Measurements from ENCODE around the gene COQ2.
"Not testable (repeated sequence)": the region's sequence is repeated elsewhere in the genome, so short reads cannot be mapped to it uniquely, and the experiment has no call there.

Gene COQ2, protein sequence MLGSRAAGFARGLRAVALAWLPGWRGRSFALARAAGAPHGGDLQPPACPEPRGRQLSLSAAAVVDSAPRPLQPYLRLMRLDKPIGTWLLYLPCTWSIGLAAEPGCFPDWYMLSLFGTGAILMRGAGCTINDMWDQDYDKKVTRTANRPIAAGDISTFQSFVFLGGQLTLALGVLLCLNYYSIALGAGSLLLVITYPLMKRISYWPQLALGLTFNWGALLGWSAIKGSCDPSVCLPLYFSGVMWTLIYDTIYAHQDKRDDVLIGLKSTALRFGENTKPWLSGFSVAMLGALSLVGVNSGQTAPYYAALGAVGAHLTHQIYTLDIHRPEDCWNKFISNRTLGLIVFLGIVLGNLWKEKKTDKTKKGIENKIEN

DNA sequence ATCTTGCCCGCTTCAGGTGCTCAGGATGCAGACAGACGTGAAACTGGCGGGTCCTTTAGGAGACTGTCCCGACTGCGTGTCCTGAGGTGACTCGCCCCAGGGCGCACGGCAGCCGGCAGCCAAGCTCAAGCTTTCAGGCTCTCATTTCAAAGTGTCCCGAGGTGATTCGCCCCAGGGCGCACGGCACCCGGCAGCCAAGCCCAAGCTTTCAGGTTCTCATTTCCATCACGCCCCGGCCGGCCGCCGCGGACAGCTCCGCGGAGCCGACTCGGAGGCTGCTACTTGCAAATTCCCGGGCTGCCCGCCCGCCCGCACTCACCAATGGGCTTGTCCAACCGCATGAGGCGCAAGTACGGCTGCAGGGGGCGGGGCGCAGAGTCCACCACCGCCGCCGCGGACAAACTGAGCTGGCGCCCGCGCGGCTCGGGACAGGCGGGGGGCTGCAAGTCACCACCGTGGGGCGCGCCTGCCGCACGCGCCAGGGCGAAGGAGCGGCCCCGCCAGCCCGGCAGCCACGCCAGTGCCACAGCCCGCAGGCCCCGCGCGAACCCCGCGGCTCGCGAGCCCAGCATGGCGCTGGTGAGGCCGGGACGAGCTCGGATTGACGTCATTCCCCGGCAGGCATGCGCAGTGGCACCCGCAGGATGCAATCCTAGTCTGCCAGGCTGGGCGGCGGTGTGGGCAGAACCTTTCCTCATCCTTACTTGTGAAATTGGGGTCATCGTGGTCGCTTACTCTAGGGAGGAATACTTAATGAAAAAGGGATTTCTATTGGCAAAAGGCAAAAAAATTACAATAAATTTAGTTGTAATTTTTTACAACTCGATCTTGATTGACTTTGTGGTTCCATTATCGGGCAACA, at the start of gene COQ2:
Gene COQ2, minus strand, starts transcription at position 606 of the 862 bp plus-strand sequence. Its CDS starts 34 bp downstream, at position 572.
- DNase-seq: peak; percentile 97

DNA sequence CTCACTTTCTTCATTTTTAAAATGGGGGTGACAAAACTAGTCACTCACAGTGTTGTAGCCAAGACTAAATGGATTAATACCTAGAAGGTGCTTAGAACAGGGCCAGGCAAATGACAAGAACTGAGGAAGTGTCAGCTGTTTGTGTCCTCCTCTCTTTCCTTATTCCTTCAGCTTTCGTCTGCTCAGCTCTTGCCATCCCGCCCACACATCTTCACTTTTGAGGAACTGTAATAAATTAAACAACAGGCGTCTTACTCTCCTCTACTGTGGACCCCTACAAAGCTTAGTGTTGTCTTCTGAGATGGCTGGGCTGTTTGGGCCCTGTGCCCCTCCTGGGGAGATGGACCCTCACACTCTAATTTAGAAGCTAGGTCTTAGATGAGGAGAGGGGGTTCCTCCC, 47.4 kb upstream of the COQ2 start:
- no peak for DNase-seq

DNA sequence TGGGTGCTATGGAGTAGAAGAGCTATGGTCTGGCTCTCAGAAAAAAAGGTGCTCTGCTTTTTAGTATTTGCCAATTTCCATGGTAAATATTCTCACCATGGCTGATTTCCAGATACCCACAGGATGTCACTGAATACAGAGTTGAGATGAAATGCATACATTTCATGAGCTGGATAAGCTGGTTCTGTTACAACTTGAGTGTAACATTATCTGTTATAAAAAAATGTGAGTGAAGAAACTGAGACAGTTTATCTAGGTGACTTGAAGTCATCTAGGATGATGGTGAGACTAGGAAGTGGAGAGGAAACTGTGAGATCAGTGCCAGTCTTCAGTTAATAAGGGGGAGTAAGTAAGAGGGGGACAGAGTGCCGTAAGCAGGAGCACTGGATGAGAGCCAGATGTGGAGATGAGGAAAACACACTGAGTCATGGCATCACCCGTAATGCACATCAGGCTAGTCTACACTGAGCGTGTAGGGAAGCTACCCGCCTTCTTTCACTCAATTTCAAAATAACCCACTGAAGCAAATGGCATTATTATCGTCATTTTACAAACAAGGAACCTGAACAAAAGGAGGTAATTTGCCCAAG, 45.0 kb upstream of the COQ2 start:
- DNase-seq: no peak

DNA sequence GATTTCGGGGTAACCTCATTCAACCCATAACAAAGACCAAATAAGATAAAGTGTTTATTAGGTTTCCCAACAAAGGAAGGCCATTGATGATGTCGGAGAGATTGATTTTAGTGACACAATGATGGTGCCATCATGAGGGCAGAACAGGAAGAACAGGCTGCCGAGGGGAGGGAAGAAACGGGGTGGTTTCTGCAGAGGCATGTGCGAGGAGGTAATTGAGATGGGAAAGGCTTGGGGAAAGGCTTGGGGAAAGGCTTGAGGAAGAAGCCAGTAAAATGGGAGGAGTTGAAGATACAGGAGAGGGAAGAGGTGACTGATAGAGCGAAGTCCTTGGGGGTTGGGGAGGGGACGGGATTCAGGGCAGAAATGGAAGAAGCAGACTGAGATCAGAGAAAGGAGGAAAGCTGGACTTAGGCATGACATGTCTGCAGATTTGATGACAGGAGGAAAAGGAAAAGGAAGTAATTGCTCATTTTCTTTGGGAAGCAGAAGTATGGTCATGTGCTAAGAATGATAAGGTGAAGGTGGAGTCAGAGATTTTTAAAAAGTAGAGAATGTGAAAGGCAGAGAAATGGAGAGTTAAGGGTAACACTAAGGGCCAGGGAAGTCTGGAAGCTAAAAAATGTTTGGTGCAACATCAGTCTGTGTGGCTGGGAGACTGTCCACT, 44.1 kb upstream of the COQ2 start:
- DNase-seq: peak; percentile 28

DNA sequence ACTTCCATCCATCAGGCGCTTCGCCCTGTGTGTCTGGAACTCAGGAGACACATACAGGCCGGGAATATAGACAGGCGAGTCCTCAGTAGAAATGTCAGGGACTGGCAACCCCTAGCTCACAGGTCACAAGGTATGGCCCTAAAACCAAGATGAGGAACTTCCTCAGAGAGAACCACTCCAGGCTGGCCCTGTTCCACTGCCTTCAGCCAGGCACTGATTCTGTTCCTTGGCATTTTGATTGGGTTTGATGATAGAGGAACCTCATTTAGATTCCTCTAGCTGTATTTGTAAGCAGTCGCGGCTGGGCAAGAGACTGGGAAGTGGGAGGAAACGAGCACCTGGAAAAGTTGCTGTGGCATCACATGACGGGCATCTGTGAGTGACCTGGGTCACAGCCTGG, 41.9 kb upstream of the COQ2 start:
- no peak for DNase-seq

DNA sequence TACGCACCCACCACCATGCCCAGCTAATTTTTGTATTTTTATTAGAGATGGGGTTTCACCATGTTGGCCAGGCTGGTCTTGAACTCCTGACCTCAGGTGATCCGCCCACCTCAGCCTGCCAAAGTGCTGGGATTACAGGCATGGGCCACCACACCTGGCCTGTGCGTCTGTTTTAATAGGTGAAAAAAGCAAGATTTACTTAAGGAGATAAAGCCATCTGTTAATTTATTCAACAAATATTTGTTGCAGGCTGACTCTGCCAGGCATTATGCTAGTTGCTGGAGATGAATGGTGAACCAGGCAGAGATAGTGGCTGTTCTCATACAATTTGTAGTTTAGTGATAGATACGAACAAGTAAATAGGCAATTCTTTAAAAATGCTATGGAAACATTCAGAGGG, 40.7 kb upstream of the COQ2 start:
- not testable (repeated sequence) for DNase-seq

DNA sequence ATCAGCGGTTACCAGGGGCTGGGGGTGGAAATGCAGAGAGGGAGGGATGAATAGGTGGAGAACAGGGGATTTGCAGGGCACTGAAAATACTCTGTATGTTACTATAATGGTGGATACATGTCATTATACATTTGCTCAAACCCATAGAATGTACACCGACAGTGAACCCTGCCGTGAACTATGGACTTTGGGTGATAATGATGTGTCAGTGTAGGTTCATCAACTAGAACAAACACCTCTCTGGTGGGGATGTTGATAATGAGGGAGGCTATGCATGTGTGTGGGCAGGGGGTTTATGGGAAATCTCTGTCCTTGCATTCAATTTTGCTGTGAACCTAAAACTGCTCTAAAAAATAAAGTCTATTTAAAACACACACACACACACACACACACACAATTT, 38.5 kb upstream of the COQ2 start:
- DNase-seq: no peak

DNA sequence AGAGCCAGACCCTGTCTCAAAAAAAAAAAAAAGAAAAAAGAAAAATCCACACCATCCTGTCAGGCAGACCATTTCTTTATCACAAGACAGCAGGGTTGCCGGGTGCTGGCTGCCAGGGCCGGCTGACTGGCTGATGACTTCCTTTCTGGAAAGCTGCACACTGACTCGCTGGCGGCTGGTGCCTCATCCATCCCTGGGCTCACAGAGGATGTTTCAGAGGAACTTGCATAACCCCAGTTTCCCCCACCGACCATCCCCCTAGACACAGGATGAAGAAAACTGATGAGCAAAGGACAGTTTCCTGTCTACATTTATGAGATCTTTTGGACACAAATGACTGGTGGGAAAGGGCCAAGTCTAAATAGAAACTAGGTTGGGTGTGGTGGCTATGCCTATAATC, 36.0 kb upstream of the COQ2 start:
- peak; percentile 66 for DNase-seq

DNA sequence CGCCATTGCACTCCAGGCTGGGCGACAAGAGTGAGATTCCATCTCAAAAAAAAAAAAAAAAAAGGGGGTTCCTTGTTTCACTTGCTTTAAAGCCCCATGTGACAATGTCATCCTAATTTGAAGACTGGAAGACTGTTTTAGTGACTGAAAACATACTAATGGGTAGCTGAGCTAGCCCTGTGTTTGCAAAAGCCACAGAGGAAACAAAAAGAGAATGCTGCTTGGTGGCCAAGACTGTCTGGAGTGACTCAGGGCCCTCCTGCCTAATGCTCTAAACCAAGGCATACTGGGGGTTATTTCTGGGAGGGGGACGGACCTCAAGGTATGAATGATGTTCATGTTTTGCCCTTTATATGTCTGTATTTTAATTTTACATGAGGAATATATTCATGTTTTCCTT, 34.1 kb upstream of the COQ2 start:
- DNase-seq: no peak

DNA sequence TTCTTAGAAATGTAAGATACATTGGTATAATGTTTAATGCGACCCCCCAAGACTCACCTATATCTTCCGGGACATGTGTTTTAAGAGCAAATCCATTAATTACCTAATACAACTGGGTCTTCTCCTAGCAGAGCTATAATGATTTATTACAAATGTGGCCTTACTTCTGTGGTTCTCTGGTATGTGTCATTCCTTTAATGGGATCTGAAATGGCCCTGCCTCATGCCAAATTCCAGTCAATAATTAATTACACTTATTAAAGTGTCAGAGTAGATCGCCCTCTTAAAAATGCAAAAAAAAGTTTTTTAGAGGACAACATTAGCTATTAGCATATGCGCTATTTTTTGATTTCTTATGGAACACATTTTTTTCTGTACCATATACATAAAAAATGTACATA, 33.1 kb upstream of the COQ2 start:
- no peak for DNase-seq

DNA sequence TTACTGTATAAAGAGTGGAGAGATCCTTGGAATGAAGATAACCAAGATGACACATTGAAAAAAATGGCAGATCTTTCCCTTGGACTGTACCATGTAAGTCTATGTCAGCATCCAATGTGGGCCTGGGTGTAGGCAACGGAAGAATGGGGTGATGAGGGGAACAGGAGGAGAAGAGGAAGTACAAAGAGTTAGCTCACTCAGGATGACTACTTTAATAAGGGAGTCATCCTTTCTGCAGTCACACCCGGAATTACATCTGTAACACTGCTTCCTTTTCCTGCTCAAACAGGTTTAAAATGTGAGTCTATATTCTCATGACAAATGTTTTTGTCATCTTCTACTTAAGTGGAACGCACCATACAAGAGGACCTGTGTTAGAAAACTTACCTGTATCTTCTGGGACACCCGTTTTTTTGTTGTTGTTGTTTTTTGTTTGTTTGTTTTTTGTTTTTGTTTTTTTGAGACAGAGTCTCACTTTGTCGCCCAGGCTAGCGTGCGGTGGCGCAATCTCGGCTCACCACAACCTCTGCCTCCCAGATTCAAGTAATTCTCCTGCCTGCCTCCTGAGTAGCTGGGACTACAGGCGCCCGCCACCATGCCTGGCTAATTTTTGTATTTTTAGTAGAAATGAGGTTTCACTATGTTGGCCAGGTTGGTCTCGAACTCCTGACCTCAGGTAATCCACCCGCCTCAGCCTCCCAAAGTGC, 32.0 kb upstream of the COQ2 start:
- DNase-seq: no peak

DNA sequence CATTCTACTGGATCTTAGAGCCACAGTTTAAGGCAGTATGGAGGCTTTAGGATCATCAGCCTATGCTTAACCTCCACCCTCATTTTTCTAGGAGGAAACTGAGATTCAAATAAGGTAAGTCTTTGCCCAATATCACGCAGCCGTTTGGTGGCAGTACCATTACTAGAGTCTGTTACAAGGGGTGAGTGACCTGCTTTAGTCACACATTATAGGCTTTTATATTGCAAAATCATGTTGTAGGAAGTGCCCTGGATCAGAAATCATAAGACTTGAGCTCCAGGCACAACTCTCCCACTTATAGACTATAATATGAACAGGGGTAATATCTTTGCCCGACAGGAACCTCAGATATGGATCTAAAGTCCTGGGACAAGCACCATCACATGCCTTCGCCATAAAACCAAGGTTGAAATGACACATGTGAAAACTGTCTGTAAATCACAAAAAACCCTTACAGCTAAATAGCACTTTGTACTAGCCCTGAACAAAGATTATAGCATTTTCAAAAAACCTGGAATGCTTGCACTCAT, 30.8 kb upstream of the COQ2 start:
- no peak for DNase-seq

DNA sequence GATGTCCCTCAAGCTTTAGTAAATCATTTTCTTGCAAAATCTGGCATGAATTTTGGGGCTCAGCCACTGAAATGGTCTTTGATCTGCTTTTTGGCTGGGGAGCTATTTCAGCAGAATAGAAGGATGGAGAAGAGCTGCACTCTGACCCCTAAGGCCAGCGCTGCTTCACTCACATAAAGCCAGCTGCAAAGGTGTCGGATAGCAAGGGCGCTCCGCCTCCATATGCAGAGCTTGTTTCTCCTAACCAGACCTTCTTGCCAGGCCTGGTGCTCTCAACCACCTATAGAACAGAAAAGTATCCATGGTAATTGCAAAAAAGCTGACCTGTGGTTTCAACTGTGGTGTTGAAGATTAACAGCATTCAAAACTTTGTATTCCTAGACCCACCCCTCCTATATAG, 24.1 kb upstream of the COQ2 start:
- DNase-seq: no peak

DNA sequence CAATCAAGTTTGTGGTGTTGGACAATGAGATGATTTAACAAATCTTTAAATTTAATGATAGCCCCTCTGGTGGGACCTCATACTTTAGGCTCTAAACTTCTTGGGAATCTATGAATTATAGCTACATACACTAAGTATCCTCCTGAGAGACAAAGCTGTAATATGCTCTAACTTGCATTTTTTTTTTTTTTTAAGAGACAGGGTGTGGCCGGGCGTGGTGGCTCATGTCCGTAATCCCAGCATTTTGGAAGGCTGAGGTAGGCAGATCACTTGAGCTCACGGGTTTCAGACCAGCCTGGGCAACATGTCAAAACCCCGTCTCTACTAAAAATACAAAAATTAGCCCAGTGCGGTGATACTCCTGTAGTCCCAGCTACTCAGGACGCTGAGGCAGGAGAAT, 23.3 kb upstream of the COQ2 start:
- DNase-seq: no peak

DNA sequence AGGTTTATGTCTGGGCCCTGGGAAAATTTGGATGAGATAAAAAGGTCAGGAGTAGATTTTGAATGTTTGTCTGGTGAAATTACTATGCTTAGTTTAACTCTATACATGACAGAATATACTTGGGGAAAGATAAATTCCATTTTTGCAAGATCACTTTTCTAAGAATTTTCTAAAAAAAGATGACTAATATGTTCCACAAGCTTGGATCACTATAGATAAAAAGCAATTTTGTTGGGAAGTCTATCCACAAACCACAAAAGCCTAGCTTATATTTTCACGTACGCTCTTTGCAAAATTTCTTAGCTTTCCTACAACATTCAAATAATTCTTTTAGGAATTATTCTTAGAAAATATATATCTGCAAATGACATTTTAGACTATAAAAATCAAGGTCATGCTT, 20.6 kb upstream of the COQ2 start:
- DNase-seq: no peak

DNA sequence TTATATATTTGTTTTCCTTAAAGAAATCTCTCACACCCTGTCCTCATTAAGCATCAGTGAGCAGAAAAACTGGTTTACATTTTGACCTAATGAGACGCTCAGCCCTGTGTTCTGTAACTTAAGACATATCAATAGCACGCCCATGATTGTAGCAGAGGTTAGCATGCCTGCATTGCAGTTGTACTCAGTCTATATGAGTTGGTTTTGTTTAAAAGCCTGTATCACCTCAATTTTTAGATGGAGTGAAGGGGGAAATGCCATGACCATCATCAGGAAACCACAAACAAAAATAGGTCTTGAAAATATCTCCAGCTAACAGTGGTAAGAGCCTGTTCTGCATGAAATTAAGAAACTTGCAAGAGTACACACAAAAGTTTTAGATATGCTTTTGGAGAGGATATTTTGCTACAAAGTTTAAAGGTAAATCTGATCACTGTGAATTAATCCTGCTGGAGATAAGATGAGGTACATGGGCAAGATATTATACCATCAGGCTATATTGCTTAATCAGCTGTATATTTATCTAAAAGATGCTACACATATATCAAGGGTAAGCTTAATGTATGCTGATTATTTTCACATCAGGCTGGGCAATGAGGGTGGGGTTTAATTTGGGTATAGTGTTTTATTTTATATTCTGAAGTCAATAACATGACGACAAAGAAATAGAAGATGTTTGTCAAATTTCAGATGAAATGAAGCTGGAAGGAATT, 13.1 kb upstream of the COQ2 start:
- DNase-seq: peak; percentile 6

DNA sequence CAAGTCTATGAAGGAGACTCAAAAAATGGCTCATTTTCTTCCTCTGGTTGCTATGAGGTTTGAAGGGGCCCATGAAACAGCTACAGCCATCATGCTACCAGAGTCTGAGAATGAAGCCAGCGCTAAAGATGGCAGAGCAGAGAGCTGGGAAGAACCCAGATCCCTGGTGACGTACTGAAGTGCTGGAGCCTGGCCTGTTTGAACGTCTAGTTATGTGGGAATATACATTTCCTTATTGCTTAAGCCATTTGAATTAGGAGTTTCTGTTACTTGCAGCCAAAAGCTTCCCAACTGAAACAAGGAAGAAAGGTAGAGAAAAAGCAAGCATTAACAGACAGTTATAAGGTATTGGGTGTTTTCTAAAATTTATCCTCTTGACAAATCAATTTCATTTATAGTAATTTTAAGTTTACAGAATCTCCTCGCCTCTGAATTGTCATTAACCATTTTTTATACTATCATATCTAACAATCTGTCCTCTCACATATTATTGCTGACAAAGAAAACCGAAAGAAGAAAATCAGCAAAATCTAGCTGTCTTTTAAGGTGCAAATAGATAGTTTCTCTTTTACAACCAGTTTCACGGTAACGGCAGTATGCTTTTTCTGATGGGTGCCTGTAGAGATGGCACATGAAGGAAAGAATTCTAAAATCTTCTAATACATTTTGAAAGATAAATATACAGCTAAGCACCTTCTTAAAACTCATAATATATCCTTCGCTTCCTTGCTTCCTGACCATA, 8.9 kb upstream of the COQ2 start:
- no peak for DNase-seq

DNA sequence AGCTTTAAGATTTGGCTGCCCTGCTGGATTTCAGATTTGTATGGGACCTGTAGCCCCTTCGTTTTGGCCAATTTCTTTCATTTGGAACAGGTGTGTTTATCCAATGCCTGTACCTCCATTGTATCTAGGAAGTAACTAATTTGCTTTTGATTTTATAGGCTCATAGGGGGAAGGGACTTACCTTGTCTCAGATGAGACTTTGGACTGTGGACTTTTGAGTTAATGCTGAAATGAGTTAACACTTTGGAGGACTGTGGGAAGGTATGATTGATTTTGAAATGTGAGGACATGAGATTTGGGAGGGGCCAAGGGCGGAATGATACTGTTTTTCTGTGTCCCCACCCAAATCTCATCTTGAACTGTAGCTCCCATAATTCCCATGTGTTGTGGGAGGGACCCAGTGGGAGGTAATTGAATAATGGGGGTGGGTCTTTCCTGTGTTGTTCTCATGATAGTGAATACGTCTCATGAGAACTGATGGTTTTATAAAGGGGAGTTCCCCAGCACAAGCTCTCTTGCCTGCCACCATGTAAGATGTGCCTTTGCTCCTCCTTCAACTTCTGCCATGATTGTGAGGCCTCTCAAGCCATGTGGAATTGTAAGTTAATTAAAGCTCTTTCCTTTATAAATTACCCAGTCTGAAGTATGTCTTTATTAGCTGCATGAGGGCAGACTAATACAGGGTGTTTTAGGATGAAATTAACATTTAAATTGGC, 5.6 kb upstream of the COQ2 start:
- not testable (repeated sequence) for DNase-seq

DNA sequence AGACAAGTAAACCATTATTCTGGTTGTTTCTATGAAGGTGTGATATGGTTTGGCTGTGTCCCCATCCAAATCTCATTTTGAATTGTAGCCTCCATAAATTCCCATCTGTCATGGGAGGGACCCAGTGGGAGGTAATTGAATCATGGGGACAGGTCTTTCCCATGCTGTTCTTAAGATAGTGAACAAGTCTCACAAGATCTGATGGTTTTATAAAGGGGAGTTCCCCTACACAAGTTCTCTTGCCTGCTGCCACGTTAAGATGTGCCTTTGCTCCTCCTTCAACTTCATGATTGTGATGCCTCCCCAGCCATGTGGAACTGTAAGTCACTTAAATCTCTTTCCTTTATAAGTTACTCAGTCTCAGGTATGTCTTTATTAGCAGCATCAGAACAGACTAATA, 3.8 kb upstream of the COQ2 start:
- DNase-seq: not testable (repeated sequence)

DNA sequence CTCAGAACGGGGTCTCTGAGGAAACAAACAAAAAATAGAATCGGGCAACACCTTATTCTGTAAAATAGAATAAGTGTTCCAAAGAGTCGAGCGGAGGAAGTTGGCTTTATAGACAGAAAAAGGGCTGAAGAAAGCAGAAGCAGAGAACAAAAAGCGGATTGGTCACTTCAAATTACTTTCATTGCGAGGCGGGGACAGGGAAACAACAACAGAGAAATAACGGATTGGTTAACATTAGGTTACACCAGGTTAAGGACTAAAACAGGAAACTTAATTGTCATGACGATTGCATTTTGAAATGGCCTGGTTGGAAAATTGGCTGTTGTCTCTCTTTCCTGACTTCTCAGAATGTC, 433 bp upstream of the COQ2 start:
- peak; percentile 85 for DNase-seq
